Gastrocnemius medialis (tissue), 4 donors: Measurements from ENCODE around the gene HES2. TPM values are rescaled to one million over a fixed set of nuclear protein-coding genes. Genes with fewer than 3 reads are reported as not detected.
"Not testable (repeated sequence)": the region's sequence is repeated elsewhere in the genome, so short reads cannot be mapped to it uniquely, and the experiment has no call there.

Source experiments
- ATAC-seq, 2 donors: fragments of 150-250 bp; one replicate each; pipeline ENCODE4 v1.9.1; 2016
- DNase-seq, 2 donors: peaks; one replicate each; pipeline ENCODE4 v3.0.0-alpha.2; 2019
- H3K27ac ChIP-seq, 4 donors: fragments of 200-600 bp; sonication (generic); 1 replicate in 1 of 4; 2 replicates in 3 of 4; pipeline ENCODE4 v1.5.1; 2016 to 2018; ENCODE audit warnings: mild to moderate bottlenecking in 2 of 4, moderate library complexity in 1 of 4
- H3K27me3 ChIP-seq, 3 donors: fragments of 200-600 bp; sonication (generic) in 2 of 3; 1 replicate in 1 of 3; 2 replicates in 2 of 3; pipeline versions ENCODE4 v1.5.1 to v1.6.0; 2016 to 2019; ENCODE audit warnings: mild to moderate bottlenecking in 1 of 3, moderate library complexity in 1 of 3
- H3K36me3 ChIP-seq, 2 donors: fragments of 200-600 bp; sonication (generic) in 1 of 2; one replicate each; pipeline ENCODE4 v1.5.1; 2017 to 2018
- H3K4me1 ChIP-seq, 2 donors: fragments of 200-600 bp; sonication (generic) in 1 of 2; one replicate each; pipeline ENCODE4 v1.5.1; 2016 to 2017; ENCODE audit warnings: mild to moderate bottlenecking in 2 of 2
- H3K4me3 ChIP-seq, 4 donors: fragments of 200-600 bp; sonication (generic) in 3 of 4; 1 replicate in 1 of 4; 2 replicates in 3 of 4; pipeline ENCODE4 v1.5.1; 2016 to 2019; ENCODE audit warnings: mild to moderate bottlenecking in 2 of 4
- H3K9me3 ChIP-seq, 3 donors: fragments of 200-600 bp; sonication (generic) in 2 of 3; 1 replicate in 1 of 3; 2 replicates in 2 of 3; pipeline ENCODE4 v1.5.1; 2016 to 2019
- POLR2A ChIP-seq, 2 donors: fragments of 450-650 bp; IDR thresholded peaks; one replicate each; pipeline ENCODE4 v1.6.1; 2017; ENCODE audit warnings: antibody characterized with exemption in 2 of 2, mild to moderate bottlenecking in 2 of 2, moderate library complexity in 2 of 2
- in situ Hi-C, 4 donors: fragments of 200-750 bp; cut with MboI; loops; one replicate each; pipeline versions ENCODE4 v1.15.0 to v1.8.0; 2017; ENCODE audit warnings: low sequenced_read_pairs in 4 of 4
- intact Hi-C: fragments of 100-400 bp; cut with DNase I; formaldehyde crosslinking; loops from one replicate; pipeline ENCODE4 v1.15.1; 2023; ENCODE audit warnings: low total_unique reads
- microRNA-seq, 2 donors: library from miRNA; unstranded; fragments of <30 nt; microRNA quantifications; one replicate each; pipeline ENCODE4, GENCODE V29; 2016; ENCODE audit warnings: borderline replicate concordance in 2 of 2
- total RNA-seq, 4 donors: library from RNA; depleted of rRNA; stranded (reverse); fragments of >200 nt; gene quantifications; one replicate each; pipeline versions ENCODE4 v1.1.0 to v1.2.3, GENCODE V29; 2016
- TF ChIP-seq, protein P1 (sequence below), 5 experiments: fragments of 450-650 bp in 3 of 5; fragments of 200-600 bp in 2 of 5; sonication (generic) in 2 of 5; IDR thresholded peaks in 4 of 5; conservative IDR thresholded peaks in 1 of 5; 1 replicate in 4 of 5; 2 replicates in 1 of 5; pipeline ENCODE4 v1.5.1; 2016 to 2019; ENCODE audit warnings: antibody characterized with exemption in 5 of 5, mild to moderate bottlenecking in 3 of 5, moderate library complexity in 3 of 5

HES2 gene
- total RNA-seq, 4 donors from 2014 or later: 0.24 TPM; not detected in 3

DNA sequence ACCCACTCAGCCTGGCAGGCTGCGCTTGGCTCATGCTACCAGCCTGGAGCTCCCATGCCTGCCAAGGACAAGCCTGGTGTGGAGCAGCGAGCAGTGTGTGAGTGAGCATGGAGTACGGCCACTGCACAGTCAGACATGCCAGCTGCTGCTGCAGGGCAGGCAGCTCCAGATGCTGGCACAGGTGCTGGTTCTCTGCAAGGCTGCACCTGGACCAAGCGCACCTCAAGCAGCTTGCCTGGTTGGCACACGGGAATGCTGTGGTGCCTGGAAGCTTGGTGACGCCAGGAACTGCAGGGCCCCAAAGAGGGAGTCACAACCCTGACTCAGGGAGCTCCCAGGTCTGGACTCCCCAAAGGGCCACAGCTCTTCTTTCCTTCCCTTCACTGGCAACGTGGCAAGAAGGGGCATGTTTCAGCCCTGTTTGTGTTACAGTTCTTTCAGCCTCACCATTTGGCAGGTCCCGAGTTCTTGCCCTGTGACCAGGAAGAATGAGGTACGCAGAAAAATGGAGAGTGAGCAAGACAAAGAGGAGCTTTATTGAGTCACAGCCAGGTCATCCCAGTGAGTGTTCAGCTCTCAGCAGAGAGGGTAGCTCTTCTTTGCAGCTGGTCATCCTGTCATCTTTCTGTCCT is 52.2 kb downstream of the HES2 start:
- no peaks in the 10 kb centered on the region for H3K27me3 ChIP-seq
- in situ Hi-C loops (no loop called here), intact Hi-C loops (no loop called here)
- H3K4me3 ChIP-seq: no peak overlapping the region
- H3K27ac ChIP-seq: no peak overlapping the region
- H3K9me3 ChIP-seq: no peaks in the 10 kb centered on the region
- TF ChIP-seq, protein P1, sequence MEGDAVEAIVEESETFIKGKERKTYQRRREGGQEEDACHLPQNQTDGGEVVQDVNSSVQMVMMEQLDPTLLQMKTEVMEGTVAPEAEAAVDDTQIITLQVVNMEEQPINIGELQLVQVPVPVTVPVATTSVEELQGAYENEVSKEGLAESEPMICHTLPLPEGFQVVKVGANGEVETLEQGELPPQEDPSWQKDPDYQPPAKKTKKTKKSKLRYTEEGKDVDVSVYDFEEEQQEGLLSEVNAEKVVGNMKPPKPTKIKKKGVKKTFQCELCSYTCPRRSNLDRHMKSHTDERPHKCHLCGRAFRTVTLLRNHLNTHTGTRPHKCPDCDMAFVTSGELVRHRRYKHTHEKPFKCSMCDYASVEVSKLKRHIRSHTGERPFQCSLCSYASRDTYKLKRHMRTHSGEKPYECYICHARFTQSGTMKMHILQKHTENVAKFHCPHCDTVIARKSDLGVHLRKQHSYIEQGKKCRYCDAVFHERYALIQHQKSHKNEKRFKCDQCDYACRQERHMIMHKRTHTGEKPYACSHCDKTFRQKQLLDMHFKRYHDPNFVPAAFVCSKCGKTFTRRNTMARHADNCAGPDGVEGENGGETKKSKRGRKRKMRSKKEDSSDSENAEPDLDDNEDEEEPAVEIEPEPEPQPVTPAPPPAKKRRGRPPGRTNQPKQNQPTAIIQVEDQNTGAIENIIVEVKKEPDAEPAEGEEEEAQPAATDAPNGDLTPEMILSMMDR (IDR thresholded peaks at IDR 0.05 in 4 of 5, conservative IDR thresholded peaks at IDR 0.05 in 1 of 5): no peak
- TF ChIP-seq POLR2A (IDR thresholded peaks at IDR 0.05): no peak
- ATAC-seq: no peak
- H3K4me1 ChIP-seq: no peaks in the 10 kb centered on the region
- no peak for DNase-seq
- H3K36me3 ChIP-seq: no peaks in the 10 kb centered on the region

DNA sequence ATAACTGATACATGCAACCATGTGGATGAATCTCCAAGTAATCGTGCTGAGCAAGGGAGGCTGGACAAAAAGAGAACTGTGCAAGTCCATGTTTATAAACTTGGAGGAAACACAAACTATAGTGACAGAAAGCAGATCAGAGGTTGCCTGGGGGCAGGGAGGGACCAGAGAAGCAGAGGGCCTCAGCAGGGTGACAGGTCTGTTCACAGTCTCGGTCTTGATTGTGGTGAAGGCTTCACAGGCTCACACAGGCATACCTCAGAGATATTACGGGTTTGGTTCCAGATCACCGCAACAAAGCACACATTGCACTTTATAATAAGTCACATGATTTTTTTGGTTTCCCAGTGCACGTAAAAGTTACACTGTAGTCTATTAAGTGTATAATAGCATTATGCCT is 54.7 kb downstream of the HES2 start:
- TF ChIP-seq, protein P1 (IDR thresholded peaks at IDR 0.05 in 4 of 5, conservative IDR thresholded peaks at IDR 0.05 in 1 of 5): no peak
- TF ChIP-seq POLR2A (IDR thresholded peaks at IDR 0.05): no peak
- H3K9me3 ChIP-seq: no peaks in the 10 kb centered on the region
- no peaks in the 10 kb centered on the region for H3K27me3 ChIP-seq
- H3K4me1 ChIP-seq: no peaks in the 10 kb centered on the region
- no peak overlapping the region for H3K4me3 ChIP-seq
- in situ Hi-C loops: no loop called here
- no peak overlapping the region for H3K27ac ChIP-seq
- ATAC-seq (no peak), DNase-seq (no peak)
- no peaks in the 10 kb centered on the region for H3K36me3 ChIP-seq
- intact Hi-C loops: no loop called here

DNA sequence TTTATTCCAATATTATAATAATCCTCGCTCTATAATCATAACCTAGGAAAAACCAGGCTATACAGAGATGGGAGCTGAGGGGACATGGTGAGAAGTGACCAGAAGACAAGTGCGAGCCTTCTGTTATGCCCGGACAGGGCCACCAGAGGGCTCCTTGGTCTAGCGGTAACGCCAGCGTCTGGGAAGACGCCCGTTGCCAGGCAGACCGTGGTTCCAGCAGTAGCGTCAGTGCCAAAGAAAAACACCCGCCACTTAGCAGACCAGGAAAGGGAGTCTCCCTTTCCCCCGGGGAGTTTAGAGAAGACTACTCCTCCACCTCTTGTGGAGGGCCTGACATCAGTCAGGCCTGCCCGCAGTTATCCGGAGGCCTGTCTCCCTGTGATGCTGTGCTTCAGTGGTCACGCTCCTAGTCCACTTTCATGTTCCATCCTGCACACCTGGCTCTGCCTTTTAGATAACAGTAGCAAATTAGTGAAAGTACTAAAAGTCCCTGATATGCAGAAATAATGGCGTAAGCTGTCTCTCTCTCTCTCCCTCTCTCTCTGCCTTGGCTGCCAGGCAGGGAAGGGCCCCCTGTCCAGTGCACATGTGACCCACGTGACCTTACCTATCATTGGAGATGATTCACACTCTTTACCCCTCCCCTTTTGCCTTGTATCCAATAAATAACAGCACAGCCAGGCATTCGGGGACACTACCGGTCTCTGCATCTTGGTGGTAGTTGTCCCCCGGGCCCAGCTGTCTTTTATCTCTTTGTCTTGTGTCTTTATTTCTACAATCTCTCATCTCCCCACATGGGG is 56.4 kb downstream of the HES2 start:
- not testable (repeated sequence) for H3K36me3 ChIP-seq, H3K9me3 ChIP-seq, H3K4me3 ChIP-seq, H3K27ac ChIP-seq, H3K27me3 ChIP-seq, H3K4me1 ChIP-seq, ATAC-seq
- TF ChIP-seq, protein P1 (IDR thresholded peaks at IDR 0.05 in 4 of 5, conservative IDR thresholded peaks at IDR 0.05 in 1 of 5): peak; percentile 71 to 84 (median 79)
- intact Hi-C loops (loop anchor here (1.0 to 2.0 kb wide), 2 partner anchors 41 to 76 kb away; no protein-coding TSS in a partner anchor), in situ Hi-C loops (loop anchor here in 2 of 4 donors (5.0 kb wide), 1 partner anchor 39 kb away; no protein-coding TSS in a partner anchor)
- DNase-seq: peak in 1 of 2 donors; percentile 56

Small RNA genes lying within 50 kb of the gene (microRNA-seq; reads per million reads assigned to microRNA genes)
- gene MIR4252: 0 reads per million in 2 donors

Other genes starting within 250 kb of the HES2 start
- under 1 TPM in 1 of 4 donors, not detected in 3; 0.05 TPM for gene CHD5, start 239.6 kb downstream of the HES2 start, total RNA-seq
- gene RPL22, start 220.3 kb downstream of the HES2 start, total RNA-seq: 100 to 1,000 TPM in 3 of 4 donors, 10 to 100 TPM in 1; 95.2 to 132 (median 121) TPM
- 1 to 10 TPM in 2 of 4 donors, under 1 TPM in 2; 0.29 to 4.7 (median 0.99) TPM for gene RNF207, start 213.8 kb downstream of the HES2 start, total RNA-seq
- gene ICMT, start 184.0 kb downstream of the HES2 start, total RNA-seq: 100 to 1,000 TPM in 1 of 4 donors, 10 to 100 TPM in 3; 43.6 to 115 (median 93.7) TPM
- gene HES3, start 175.7 kb downstream of the HES2 start, total RNA-seq: not detected
- gene GPR153, start 158.8 kb downstream of the HES2 start, total RNA-seq: 1 to 10 TPM; 1.1 to 3.4 (median 2.0) TPM
- gene ACOT7, start 26.2 kb downstream of the HES2 start, total RNA-seq: 1 to 10 TPM; 1.3 to 5.8 (median 3.2) TPM
- under 1 TPM in 1 of 4 donors, not detected in 3; 0.41 TPM for gene ESPN, start 4.9 kb upstream of the HES2 start, total RNA-seq
- 1 to 10 TPM; 1.0 to 4.2 (median 2.7) TPM for gene TNFRSF25, start 46.3 kb upstream of the HES2 start, total RNA-seq
- 1 to 10 TPM; 1.2 to 2.3 (median 1.6) TPM for gene PLEKHG5, start 71.7 kb upstream of the HES2 start, total RNA-seq
- 10 to 100 TPM; 13.6 to 33.0 (median 21.9) TPM for gene NOL9, start 134.6 kb upstream of the HES2 start, total RNA-seq
- not detected for gene TAS1R1, start 135.4 kb upstream of the HES2 start, total RNA-seq
- 10 to 100 TPM in 3 of 4 donors, 1 to 10 TPM in 1; 9.3 to 14.5 (median 11.3) TPM for gene ZBTB48, start 160.1 kb upstream of the HES2 start, total RNA-seq
- gene KLHL21, start 182.9 kb upstream of the HES2 start, total RNA-seq: 100 to 1,000 TPM; 176 to 481 (median 267) TPM
- gene PHF13, start 193.8 kb upstream of the HES2 start, total RNA-seq: 1 to 10 TPM; 4.7 to 8.5 (median 5.3) TPM
- gene THAP3, start 204.9 kb upstream of the HES2 start, total RNA-seq: 10 to 100 TPM; 16.7 to 31.0 (median 24.2) TPM